Occipital lobe (tissue), 2 donors: Measurements from ENCODE around the gene ACVR1C. TPM values are rescaled to one million over a fixed set of nuclear protein-coding genes. Genes with fewer than 3 reads are reported as not detected.

Experiments used
- DNase-seq: peaks from one replicate; lab custom pipeline; 2025; lab: John Stamatoyannopoulos, UW
- total RNA-seq: library from RNA; depleted of rRNA; stranded (reverse); fragments of >200 nt; gene quantifications from one replicate; pipeline ENCODE4 v1.2.3, GENCODE V29; 2014

ACVR1C gene
- total RNA-seq, result 20.7 TPM

- DNase-seq, result peak; percentile 50
Measured at GRCh38 chr2:157628477-157629415, at the start of gene ACVR1C. Gene ACVR1C, minus strand, starts transcription at chr2:157628864. Its CDS starts 220 bp downstream, at chr2:157628644.

GRCh38 chr2:157677941-157678340 lies 49.3 kb upstream of the ACVR1C start:
- DNase-seq, result no peak

- DNase-seq, result peak; percentile 13
Measured at GRCh38 chr2:157672129-157672528, 43.5 kb upstream of the ACVR1C start.

DNA sequence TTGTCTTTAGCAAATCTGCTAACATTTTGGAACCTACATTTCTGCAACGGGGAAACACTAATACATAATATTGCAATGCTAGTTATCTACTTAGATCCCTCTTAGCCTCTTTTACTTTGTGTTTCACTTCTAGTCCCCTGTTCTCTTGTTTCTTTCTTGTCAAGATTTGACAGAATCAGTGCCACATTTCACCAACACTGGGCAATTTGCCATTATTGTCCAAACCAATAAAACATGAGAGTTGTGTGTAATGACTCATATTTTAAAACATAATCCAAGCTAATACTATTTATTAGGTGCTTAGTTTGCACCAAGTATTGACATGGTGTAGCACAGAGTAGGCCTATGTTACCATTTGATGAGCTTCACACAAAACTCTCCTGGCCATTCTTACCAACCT lies 33.7 kb upstream of the ACVR1C start:
- no peak for DNase-seq

- no peak for DNase-seq
Measured at GRCh38 chr2:157661776-157662175, 33.1 kb upstream of the ACVR1C start.

DNA sequence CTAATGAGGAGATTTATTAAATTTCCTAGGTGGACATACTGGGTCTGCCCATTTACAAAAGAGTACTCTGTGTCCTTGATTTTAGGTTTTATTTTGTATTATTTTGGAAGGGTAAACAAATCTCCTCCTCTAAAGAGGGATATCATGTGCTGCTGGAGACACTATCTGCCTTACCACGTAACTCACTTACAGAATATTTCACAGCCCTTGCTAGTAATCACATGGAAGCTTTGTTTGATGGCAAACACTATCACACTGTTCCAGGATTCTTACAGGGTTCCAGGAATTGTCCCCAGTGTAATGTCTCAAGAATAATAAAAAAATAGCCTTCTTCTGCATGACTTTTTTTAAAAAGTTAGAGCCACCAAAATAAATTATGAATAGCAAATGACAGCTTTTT lies 29.2 kb upstream of the ACVR1C start:
- DNase-seq, result no peak

DNA sequence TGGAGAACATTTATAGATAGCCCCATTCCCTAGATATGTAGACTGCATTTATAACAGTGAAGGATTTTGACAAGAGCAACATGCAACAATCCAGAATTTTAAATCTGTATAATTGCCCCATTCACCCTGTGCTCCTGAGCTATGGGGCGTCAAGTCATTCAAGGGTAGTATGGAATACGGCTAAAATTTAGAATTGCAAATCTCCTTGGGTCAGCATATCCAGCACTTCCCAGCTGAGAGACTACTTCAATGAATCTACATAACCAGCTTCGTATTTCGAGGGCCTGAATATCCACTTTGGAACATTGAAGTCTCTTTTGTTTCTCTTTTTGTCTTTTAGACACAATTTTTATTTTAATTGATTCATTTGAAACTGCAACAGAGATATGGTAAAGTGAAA lies 28.4 kb upstream of the ACVR1C start:
- DNase-seq, result no peak

DNA sequence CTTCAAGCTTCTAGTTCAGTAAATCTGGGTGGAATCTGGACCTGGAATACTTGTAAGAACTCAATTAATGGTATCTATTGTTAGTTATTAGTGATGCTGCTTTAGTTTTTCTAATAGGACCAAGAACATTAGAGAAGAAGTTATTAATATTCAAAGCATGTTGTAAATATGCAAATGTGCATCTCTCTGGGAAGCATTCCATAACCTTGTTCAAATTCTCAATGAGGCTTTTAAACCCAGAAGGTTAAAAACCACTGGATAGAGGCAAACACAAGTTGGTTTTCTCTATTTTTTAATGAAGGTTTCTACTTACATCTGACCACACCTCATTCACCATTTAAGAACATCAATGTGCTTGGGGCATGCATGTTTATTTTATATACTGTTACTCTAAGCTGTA lies 16.1 kb upstream of the ACVR1C start:
- no peak for DNase-seq

GRCh38 chr2:157631861-157632260 lies 3.2 kb upstream of the ACVR1C start:
- no peak for DNase-seq

GRCh38 chr2:157627594-157628476 lies 829 bp downstream of the ACVR1C start:
- DNase-seq, result no peak

- no peak for DNase-seq
Measured at GRCh38 chr2:157625296-157625695, 3.4 kb downstream of the ACVR1C start.

DNA sequence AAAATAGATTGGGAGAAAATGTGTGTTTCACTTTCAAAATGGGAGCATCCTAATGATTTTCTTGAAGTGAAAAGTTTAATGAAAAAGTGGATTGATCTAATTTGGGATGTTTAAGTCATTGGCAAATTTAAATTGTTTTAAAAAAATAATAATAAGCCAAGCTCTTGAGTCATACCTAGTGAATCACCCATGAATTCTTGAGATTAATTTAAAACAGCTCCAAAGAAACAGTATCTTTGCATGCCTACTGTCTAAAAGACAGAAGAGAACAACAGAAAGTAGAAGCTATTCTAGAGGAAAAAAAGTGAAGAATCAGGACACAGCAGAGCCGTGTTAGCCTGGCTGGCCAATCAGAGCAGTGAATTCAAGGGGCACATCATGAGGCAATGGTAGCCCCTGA lies 7.7 kb downstream of the ACVR1C start:
- DNase-seq, result no peak

DNA sequence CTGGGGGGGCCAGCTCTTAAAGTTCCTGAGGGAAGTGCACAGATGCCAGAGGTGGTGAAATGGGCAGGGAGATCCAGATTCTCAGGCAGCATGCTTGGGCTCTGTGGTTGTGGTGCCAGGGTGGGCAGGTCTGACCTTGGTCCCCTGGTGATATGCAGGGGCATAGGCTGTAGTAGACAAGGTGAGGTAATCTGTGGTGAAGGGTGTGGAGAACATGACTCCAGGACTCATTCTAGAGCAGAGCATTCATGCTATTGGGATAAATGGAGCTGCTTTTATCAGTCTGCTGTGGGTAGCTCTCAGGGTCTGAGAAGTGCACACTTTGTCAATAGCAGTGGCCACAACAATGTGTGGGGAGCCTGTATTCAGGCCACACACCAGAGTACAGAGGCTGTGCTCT lies 16.9 kb downstream of the ACVR1C start:
- no peak for DNase-seq

DNA sequence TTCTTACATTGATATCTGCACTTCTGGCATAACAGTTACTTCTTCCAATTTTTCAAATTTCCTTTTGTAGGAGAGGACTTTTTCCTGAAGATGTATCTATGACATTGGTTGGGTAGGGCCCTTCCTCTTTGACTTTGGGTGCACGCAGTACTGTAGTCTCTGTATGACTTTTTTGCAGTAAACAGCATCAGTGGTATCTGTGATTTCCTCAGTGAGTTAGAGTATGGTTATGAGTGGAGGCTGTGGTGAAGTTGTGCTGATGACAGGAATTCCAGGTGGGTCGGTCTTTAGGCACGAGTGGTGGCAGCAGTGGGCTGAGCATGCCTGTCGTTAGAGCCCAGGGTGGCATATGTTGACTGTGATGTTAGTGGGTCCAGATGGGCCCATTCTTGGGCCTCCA lies 17.6 kb downstream of the ACVR1C start:
- no peak for DNase-seq

DNA sequence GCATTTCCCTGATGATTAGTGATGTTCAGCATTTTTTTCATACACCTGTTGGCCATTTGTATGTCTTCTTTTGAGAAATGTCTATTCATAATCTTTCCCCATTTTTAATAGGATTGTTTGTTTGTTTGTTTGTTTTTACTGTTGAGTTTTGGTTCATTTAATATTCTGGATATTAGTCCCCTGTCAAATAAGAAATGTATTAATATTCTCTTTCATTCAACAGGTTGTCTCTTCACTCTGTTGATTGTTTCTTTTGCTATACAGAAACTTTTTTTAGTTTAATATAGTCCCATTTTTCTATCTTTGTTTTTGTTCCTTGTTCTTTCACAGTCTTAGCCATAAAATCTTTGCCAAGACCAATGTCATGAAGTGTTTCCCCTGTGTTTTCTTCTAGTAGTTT lies 22.1 kb downstream of the ACVR1C start:
- no peak for DNase-seq

DNA sequence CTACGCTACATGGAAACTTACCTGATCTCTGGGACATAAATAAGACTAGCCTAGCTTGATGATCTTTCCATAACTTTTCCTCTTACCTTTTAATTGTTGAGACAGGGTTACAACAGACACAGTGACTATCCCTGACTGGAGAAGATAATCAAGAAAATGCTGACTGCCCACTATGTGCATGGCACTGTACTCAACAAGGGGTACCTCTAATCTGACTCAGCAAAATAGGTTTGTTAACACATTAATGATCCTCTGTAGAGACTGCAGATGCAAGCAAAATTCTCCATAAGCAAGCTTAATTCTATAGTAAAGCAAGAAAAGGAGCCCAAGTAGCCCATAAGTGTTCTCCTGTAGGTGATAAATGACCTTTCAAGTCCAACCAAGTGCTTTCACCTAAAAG lies 25.5 kb downstream of the ACVR1C start:
- DNase-seq, result no peak

DNA sequence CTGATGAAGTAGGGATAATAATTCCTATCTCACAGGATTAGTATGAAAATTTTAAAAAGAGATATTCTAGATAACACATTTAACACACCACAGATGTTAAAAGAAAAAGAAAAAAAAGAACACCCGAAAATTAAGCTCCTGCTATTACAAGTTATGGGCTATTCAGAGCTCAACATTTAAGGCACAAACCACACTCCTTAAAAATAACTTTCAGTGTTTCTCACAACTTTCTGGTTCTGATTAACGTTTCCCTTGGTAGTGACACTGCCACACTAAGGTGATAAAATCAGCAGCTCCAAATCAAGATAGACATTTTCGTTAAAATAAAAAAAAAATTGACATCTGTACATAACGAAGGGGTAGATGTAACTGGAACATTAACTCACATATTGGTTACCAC lies 26.9 kb downstream of the ACVR1C start:
- no peak for DNase-seq

- DNase-seq, result no peak
Measured at GRCh38 chr2:157596992-157597681, 31.5 kb downstream of the ACVR1C start.

DNA sequence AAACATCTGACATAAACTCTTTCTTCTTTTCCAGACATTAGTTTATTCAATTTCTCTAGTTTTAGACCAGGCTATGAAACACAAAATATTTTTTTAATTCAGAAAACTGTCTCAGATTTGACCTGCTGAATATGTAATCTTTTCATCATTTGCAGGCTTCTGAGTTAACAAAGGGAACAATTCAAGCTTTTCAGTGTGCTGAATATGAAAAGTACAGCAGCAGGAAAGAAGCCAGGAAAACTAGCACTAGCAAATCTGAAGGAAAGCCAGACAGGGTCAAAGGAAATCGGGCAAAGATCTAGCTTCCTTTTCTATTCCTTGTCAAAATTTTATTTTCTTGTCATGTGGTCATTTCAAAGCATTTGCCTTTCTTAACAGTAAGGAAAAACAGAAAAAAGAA lies 35.3 kb downstream of the ACVR1C start:
- no peak for DNase-seq

DNA sequence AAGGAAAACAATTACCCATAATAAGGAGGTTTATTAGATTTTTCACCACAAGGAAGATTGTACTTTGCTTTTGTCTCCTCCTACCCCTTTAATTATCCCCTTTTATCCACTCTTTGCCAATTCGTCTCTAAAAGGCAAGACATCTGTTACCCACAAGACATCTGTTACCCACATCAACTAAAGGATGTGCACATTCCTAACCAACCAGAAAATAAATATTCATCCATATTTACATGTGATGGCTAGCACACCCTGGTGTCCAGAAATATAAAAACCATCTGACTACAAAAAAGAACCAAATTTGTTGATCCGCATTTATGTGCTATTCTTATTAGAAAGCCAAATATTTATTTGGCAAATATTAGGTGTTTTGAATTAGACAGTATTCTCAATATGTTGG lies 35.7 kb downstream of the ACVR1C start:
- DNase-seq, result no peak

- DNase-seq, result no peak
Measured at GRCh38 chr2:157592374-157592773, 36.3 kb downstream of the ACVR1C start.

DNA sequence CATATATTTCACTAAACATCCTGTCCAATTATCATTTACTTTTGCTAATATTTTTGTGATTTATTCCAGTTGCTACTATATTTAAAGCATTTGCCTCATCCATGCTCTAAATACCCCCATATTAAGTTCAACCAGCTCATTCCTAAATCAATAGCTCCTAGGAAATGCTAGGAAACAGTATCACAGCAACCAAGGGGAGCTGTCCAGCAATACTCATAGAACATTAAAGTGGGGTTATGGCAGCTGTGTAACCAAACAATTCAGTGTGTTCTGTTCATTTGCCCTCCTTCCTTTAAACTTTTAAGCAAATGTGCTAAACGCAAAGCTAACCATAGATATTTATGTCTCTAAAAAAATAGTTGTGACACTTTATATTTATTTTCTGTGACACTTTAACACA lies 41.1 kb downstream of the ACVR1C start:
- DNase-seq, result no peak
